ENCODE data around the gene STARD13.

STARD13 gene, protein sequence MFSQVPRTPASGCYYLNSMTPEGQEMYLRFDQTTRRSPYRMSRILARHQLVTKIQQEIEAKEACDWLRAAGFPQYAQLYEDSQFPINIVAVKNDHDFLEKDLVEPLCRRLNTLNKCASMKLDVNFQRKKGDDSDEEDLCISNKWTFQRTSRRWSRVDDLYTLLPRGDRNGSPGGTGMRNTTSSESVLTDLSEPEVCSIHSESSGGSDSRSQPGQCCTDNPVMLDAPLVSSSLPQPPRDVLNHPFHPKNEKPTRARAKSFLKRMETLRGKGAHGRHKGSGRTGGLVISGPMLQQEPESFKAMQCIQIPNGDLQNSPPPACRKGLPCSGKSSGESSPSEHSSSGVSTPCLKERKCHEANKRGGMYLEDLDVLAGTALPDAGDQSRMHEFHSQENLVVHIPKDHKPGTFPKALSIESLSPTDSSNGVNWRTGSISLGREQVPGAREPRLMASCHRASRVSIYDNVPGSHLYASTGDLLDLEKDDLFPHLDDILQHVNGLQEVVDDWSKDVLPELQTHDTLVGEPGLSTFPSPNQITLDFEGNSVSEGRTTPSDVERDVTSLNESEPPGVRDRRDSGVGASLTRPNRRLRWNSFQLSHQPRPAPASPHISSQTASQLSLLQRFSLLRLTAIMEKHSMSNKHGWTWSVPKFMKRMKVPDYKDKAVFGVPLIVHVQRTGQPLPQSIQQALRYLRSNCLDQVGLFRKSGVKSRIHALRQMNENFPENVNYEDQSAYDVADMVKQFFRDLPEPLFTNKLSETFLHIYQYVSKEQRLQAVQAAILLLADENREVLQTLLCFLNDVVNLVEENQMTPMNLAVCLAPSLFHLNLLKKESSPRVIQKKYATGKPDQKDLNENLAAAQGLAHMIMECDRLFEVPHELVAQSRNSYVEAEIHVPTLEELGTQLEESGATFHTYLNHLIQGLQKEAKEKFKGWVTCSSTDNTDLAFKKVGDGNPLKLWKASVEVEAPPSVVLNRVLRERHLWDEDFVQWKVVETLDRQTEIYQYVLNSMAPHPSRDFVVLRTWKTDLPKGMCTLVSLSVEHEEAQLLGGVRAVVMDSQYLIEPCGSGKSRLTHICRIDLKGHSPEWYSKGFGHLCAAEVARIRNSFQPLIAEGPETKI

DNA sequence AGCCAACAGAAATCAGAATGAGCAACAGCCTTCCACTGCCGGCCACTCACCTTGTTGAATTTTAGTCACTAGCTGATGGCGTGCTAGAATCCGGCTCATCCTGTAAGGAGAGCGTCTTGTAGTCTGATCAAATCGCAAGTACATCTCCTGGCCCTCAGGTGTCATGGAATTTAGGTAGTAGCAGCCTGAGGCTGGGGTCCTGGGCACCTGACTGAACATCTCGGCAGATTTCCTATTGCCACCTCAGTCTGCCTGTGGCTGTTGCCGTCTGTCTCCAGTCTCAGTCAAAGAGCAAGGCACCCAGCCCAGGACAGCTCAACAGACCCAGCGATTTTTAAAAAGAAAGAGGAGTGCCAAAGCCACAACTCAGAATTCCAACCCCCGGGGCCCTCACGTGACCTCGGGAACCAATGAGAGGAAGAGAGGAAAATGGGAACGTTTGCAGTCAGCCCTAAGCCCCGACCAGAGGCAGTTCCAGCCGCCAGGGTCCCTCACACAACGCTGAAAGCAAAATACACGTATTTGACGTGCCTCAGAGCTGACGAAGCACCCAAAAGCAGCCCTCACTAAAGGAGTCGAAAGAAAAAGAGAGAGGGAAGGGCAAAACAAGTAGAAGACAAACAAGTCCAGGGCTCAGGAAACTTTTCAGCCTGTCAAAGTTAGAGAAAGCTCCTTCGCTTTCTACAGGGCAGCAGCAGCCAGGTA is at the start of gene STARD13:
Gene STARD13, minus strand, starts transcription at position 336 of the 705 bp plus-strand sequence. Its CDS starts 117 bp downstream, at position 219.
- no peak for DNase-seq

DNA sequence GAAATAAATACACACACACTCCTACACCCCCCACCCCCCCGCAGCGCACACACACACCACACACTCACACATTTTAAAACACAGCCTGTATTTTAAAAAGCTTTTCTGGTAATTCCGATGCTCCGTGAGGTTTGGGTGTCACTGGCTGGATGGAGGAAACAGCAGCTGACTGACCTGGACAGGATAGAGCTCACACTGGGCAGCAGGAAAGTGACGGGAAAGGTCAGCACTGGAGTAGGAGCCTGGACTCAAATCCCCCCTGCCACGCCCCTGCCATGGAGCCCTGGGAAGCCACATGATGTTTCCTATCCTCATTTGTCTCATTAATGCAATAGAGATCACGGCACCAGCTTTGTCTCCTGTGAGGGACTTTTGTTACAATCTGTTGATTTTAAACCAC is 49.3 kb upstream of the STARD13 start:
- DNase-seq, result no peak

DNA sequence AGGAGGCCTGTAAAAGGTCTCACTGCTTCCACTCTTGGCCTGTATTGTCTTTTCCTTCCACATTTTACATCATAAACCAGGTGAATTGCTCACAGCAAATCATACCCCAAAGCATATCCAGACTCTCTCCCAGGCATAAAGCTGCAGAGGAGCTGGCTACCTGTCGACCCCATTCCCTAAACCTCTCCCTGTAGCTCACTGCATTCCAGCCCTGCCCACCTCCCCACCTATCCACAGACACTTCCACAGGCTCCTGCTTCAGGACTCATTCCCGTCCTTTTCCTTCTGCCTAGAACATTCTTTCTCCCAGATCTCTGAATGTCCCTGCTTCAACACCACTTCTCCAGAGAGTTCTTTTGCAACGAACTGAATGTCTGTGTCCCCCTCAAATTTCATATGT is 46.4 kb upstream of the STARD13 start:
- no peak for DNase-seq

DNA sequence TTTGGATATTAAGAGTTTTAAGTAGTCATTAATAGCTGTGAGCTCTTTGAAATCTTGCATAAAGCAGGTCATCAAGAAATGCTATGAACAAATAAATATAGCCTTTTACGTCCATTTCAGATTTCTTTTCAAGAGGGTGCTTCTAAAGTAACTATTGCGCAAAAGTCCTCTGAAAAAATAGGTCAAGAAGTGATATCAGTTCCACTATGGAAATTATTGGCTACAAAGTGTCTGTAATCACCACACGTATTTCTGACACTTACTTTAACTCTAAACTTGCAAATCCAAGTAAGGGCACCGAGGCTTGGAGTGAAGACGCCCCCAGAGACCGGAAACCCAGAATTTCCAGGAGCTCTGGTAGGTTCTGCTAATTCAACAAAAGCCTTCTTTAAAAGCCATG is 44.9 kb upstream of the STARD13 start:
- DNase-seq, result no peak

DNA sequence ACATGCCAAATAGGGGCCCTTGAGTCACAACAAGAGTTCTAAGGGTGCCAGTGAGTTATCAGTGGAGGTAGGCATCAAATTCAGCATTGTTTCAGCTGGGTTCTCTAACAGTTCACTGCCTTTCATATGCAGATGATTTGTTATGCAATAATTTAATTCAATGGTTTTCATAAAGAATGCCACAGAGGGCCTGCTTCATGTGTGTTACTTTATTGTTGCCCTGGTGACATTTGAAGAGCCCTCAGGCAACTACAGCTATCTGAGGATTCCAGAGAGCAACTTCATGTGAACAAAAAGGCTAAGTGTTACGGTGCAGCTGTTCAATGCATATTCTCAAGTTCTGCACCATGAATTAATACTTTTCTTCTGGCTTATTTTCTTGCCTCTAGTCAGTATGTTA is 43.1 kb upstream of the STARD13 start:
- DNase-seq, result no peak

DNA sequence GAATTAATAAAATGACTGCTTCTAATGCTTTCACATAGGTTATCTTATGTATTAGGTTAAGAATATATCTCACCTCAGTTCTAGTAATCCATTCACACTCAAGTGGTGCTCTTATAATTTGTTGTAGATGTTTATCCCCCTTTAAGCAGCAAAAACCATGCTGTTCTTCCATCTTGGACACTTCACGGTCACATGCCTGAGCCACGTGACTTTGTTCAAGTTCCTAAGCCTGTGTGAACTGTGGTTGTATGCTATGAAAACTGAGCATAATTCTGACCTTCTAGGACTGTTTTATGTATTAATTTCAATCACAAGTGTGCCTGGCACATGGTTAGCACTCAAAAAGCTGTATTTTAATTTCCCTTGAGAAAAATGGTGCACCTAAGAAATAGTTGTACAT is 41.2 kb upstream of the STARD13 start:
- DNase-seq, result no peak

DNA sequence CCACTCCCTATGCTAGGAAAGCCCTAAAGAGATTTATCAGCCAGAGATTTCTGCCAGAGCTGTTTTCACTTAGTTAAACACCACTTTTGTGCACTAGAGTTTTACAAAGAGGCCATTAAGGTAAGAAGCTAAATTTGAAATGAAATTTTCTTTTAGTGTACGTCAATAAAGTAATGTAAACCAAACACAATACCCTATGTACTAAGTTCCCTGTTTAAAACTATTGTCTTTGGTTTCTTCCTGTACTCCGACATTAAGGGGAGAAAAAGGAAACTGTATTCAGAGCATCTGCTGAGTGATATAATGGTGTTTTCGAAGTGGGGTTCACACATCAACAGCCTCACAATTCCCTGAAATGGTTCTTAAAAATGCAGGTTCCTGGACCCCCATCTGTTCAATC is 40.7 kb upstream of the STARD13 start:
- DNase-seq, result no peak

DNA sequence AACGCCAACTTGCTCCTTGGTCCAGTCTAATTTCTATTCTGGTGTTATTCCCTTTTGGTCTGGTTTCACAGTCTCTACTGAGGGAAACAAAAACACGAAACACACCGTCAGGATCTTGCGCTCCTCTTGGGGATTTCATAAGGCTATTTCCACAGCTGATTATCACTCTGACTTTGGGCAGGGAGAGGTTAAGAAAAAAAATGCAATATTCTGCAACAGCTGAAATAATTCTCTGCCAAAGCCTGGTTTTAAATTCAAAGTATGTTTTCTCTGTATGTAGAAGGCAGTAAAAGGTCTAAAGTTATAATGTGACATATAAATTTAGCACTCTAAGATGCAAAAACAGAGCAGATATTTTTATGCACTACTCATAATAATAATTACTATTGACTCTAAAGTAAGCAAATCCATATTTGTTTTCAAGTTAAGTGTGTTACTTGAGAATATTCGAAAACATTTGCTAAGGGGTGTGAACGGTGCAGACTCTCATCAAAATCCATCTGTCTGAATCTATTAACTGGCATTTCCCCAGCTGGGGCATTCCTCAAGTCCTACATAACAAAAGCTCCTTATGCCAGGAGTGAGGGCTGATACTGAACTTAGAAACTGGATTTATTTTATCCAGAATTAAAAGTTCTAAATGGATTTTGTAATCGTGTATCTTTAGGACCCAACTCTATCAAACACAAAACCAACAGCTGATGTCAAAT is 38.4 kb upstream of the STARD13 start:
- no peak for DNase-seq

DNA sequence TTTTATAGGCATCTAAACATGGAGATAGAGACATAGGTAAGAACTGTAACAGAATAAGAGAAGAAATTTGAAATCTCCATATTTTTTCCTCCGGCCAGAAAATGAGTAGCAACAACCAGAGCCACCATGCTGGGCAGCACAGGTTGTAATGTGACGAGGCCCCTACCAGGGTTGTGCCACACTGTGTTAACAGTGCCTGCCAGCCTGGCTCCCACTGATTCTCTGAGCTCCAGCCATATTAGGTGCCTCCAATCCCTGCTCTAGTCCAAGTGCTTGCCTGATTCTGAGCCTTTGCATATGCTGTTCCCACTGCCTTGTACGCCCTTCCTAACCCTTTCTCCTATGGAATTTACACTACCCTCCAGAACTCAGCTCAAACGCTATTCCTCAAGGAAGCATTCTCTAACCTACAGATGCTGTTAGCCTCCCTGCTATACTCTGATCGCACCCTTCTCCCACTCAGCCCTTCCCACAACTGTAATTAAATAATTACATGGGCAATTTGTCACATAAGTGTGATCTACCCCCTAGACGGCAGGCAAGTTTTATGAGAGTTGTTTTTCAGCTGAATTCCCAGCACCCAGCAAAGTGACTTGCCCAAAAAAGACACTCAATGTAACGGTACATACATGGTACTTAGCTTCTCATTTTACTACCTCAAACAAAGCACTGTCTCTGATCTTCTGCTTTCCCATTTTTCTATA is 37.6 kb upstream of the STARD13 start:
- DNase-seq, result no peak

DNA sequence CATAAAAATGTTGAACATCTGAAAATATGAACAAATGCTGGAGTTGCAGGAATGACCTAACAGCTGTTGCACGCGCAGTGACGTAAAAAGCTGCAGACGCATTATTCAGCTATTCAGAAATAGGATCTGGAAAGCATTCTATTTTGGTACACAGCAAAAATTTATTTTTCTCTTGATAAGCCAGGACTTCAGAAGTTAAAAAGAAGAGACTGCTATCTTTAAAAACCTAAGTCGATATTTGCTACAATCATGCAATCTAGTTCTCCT is 36.9 kb upstream of the STARD13 start:
- no peak for DNase-seq

DNA sequence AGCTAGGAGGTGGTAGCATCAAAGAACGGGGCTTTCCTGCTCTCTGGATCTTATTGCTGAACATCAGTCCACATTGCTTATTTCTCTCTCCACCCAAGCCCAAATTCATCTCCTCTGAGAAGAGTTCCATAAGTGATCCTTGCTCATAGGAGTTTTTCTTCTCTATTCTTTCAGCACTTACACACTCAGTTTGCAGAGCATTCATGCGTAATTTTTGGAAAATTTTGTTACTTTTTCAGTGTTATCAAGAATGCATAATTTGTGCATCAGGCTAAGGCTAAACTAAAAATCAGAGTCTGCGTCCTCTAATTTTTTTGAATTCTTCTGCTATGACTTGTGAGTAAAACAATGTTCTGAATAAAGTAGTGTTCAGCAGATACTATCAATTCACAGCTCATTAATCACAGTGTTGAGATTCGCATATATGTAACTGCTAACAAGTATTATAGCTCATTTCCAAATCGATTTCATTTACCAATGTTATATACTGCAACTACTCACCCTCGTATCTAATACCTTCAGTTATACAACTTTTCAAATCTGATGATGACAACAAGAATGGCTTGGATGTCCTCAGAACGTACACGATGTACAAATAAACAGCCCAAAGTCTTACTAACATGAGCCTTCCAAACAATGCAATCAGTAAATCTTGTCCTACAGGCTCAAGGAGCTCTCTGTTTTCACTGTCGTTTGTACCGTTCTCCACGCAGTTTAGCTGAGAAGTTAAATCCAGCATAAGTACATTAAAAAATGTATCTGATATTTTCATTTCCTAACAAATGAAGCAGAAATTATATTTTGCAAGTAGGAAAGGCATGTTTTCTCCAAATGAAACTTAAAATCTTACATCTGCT is 36.4 kb upstream of the STARD13 start:
- no peak for DNase-seq

DNA sequence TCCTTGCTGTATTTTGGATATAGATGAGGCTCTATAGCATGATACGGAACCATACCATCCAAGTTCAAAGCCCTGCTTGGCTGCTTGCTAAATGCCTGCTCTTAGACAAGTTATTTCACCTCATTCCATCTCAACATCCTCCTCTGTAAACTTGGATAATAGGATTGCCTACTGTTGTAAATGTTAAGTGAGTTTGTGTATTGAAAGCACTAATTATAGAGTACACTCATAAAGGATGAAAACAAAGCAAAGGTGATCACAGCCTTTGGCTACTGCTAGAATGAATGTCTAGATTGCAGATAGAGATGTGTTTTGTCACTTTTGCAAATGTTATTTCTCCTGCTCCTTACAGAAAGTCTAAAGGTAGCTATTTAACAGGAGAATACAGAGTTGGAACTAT is 34.3 kb upstream of the STARD13 start:
- no peak for DNase-seq

DNA sequence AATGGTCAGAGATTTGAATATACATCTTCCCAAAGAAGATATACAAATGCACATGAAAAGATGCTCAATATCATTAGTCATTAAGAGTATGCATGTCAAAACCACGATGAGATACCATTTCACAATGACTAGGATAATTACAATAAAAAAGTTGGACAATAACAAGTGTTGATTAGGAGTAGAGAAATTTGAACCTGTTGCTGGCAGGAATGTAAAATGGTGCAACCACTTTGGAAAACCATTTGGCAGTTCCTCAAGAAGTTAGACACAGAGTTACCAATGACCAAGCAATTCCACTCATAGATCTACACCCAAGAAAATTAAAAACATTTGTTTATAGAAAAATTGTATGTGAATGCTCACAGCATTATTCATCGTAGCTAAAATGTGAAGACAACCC is 33.2 kb upstream of the STARD13 start:
- DNase-seq, result no peak

DNA sequence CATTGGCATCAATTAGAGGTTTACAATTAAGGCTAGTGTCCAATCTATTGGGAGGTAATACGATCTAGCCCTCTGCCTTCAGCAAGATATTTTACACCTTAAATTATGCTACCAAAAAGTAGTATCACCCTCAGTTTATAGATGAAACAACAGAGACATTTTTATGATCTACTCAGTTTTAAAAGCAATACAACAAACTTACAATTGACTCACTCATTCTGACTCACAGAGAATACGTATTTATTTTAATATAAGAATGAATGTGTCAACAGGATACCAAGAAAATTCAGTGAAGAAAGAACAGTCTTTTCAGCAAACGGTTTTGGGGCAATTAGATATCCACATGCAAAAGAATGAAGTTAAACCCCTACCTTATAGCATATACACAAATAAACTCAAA is 32.5 kb upstream of the STARD13 start:
- DNase-seq, result no peak

DNA sequence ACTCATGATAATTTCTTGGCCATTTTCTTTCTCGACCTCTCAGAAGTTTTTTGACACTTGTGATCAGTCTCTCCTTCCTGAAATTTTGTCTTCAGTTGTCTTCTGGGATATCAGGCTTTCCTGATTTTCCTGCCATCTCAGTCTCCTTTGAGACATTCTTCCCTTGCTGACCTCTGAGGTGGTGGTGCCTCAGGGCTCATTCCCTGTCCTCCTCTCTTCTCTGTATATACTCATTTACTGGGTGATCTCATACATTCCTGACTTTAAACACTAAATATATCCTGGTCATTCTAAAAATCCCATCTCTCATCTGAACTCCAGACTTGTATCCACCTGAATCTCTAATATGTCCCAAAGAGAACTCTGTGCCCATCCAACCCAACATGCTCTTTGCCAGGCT is 31.3 kb upstream of the STARD13 start:
- no peak for DNase-seq

DNA sequence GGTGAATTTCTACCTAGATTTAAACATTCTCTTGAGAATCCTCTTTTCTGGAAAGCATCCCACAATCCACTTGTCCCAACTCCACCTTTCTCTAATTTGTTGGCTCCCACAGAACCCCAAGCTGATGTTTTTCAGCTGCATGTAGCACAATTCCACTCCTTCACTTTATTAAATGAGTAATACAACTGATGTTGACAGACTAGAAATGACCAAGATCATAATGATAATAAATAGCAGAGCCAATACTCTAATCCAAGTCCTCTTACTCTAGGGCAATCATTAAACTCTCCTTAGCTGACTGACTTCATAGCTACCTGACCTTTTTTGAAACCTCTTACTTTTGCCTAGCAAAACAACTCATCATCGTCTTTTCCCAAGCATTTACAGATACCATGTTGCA is 27.9 kb upstream of the STARD13 start:
- DNase-seq, result no peak

DNA sequence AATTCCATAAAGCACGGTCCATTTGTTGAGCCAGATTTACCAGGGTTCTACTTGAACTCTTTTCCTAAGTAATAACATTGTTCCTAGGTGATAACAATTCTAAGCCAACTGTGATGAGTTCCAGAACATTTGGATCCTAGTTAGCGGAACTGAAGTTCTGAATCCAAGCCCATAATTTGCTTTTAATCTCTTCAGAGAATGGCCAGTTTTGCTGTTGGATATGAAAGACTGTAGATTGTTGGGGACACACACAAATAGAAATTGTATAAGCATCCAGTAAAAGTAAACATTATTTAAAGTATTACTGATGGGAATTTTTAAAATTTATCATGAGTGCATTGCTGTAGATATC is 27.3 kb upstream of the STARD13 start:
- no peak for DNase-seq

DNA sequence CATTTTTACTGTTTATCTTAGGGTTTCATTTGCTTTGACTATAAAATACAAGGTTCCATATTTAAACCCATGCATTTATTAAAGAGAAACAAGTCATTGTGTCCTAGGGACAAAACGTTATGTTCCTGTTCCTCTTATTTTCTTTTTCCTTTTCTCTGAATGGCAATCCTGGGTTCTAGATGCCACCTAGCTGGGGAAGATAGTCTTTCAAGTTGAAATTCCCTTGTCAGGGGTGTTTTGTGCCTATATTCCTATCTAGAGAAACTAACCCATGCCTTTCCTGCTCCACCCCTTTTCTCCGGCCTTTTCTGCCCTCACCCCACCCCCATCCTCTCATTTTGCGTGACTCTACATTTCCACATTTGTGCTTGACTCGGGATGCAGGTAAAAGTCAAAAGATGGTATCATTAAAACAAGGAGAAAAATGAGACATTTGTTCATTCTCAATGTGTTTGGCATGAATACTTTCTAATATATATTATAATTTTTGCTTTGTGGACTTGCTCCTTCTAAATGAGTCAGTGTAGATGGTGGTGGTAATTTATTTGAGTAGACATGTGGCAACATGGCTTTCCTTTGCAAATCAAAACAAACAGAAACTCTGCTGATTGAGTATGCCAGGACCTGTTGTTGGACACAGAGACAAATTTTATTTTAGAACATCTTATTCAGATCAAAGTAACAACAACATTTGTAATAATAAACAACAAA is 26.8 kb upstream of the STARD13 start:
- no peak for DNase-seq

DNA sequence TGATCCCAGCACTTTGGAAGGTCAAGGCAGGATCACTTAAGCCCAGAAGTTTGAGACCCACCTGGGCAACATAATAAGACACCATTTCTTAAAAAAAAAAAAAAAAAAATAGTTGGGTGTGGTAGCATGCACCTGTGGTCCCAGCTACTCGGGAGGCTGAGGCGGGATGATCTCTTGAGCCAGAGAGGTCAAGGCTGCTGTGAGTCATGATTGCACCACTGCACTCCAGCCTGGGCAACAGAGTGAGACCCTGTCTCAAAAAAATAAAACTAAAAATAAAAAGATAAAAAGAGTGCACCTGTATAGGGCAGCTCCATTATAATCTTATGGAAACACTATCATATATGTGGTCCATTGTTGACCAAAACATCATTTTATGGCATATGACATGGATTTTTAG is 25.5 kb upstream of the STARD13 start:
- no peak for DNase-seq

DNA sequence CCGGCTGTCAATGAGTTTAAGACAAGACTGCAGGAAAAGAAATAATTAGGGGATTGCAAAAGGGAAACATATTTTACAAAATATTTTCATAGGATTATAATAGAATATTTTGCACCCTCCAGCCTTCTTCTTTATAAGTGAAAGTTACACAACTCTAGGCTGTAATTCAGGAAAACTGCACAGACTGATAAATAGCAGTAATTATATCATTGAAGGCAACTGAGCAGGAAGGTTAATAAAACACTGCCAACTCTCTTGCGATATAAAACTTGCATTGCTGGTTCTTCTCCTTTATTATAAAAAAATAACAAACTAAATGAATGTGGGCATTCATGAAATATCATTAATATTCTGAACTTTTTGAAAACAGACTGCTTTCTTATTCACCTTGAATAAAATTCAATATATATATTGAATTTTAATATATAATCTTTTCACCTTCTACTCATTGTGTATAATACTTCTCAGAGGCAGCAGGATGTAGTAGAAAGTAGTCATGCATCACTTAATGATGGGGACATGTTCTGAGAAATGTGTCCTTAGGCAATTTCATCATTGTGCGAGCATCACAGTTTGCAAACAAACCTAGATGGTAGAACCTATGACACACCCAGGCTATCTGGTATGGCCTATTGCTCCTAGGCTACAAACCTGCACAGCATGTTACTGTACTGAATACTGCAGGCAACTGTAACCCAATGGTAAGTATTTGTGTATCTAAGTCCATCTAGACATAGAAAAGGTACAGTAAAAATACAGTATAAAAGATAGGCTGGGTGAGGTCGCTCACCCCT is 24.9 kb upstream of the STARD13 start:
- DNase-seq, result no peak
